ENCODE measurements around the gene CEP104. TPM values are rescaled to one million over a fixed set of nuclear protein-coding genes. Genes with fewer than 3 reads are reported as not detected.

CEP104 gene
- total RNA-seq, 2 experiments from 2014 or later, result 29.0 to 32.8 TPM

DNA sequence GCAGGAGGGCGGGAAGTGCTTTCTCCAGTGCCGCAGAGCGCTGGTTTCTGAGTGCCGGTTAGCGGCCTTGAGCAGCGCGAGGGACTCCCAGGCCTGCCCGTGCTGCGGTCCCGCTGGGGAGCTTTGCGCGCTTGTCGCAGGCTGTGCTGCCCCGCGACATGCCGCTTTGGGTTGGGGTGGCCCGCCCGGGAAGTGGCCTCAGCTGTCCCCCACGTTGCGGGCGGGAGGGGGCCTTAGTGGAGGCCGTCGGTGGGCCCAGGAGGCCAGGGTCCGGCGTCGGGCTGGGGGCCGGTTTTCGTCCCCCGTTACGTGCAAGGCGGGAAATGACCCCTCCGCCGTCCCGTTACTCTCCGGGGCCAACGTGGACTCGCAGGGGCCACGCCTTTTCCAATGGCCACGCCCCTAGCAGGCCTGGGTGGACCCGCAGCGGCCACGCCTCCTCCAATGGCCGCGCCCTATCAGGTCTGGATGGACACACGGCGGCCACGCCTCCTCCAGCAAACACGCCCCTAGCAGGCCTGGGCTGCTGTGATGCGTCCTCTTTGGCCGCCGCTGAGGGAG is 44.0 kb upstream of the CEP104 start:
- Mint-ChIP-seq H3K4me1 (ENCODE audit: low read depth) (peaks cover 45% of the 10 kb centered on the region), H3K27ac (peak overlapping the region; percentile 95), H3K4me3 (peak overlapping the region; percentile 95), H3K27me3 (no peaks in the 10 kb centered on the region), H3K9me3 (peaks cover 13% of the 10 kb centered on the region), H3K36me3 (peaks cover 17% of the 10 kb centered on the region)
- intact Hi-C loops (cut with micrococcal nuclease), result loop anchor here (1.0 to 10.0 kb wide), 6 partner anchors 10 to 277 kb away; partner anchors contain the start of genes CEP104, DFFB, LRRC47 and SMIM1
- ChIA-PET POLR2A (no interaction called here), CTCF (interaction anchor here (1.6 to 2.8 kb wide), 3 partner anchors 10 to 125 kb away, joined by 8 to 13 read pairs (median 11); partner anchors contain the start of genes CEP104 and DFFB)
- DNase-seq, result peak; percentile 95

DNA sequence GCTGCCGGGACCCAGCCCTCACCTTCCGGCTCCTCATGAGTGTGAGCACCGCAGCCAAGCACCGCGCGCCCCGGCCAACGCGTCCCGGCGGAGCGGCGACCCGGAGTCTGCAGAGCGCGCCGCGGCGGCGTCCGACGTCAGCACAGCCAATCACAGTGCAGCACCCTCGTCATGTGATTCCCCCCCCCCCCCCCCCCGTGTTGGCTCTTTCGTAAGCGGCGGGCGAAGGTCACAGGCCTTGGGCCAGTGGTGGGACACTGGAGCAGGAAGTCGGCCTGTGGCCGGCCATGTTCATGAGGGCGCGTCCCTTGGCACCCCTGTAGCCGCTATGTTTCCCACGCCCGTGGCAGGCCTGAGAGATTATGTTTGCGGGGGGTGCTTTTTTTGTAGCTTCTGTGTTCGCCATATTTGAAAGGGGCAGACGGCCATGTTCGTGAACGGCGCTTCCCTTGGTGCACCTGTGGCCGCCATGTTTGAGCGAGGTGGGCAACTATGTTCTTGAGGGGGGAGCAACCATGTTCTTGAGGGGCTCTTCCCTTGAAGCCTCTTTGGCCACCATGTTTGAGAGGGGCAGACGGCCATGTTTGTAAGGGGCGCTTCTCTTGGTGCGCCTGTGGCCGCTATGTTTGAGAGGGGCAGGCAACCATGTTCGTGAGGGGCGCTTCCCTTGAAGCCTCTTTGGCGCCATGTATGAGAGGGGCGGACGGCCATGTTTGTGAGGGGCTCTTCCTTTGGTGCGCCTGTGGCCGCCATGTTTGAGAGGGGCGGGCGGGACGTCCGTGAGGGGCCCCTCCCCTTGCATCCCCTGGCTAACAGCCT is 43.3 kb upstream of the CEP104 start, which contains the start of gene C1orf174:
Gene C1orf174, minus strand, starts transcription at position 123 of the 819 bp plus-strand sequence. Its CDS starts 86 bp downstream, at position 37.
- peaks cover 17% of the 10 kb centered on the region for H3K36me3 Mint-ChIP-seq
- peak within 1 kb of the TSS; percentile 95 for H3K4me3 Mint-ChIP-seq
- no peaks in the 10 kb centered on the region for H3K27me3 Mint-ChIP-seq
- ChIA-PET POLR2A (interaction anchor here (0.6 to 1.7 kb wide), 4 partner anchors 15 to 222 kb away, joined by 3 to 5 read pairs (median 4); partner anchors contain the start of genes CEP104 and DFFB), CTCF (interaction anchor here (1.6 to 2.8 kb wide), 3 partner anchors 10 to 125 kb away, joined by 8 to 13 read pairs (median 11); partner anchors contain the start of genes CEP104 and DFFB)
- H3K4me1 Mint-ChIP-seq (ENCODE audit: low read depth), result peaks cover 47% of the 10 kb centered on the region
- intact Hi-C loops (cut with micrococcal nuclease), result loop anchor here (1.0 to 10.0 kb wide), 6 partner anchors 9 to 276 kb away; partner anchors contain the start of genes CEP104, DFFB, LRRC47 and SMIM1
- H3K9me3 Mint-ChIP-seq, result peaks cover 13% of the 10 kb centered on the region
- peak within 1 kb of the TSS; percentile 95 for H3K27ac Mint-ChIP-seq
- peak; percentile 93 for DNase-seq

DNA sequence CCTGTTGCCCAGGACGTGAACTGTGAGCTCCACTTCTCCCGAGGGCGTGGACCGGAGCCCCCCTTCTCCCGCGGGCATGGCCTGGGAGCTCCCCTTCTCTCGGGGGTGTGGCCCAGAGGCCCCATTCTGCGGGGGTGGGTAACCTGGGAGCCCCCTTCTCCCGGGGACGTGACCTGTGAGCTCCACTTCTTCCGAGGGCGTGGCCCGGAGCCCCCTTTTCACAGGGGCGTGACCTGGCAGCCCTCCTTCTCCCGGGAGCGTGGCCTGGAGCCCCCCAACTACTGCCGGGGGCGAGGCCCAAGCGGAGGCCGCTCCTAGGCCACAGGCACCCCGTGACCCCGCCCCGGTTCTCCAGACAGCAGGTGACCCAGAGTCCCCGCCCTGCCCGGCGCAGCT is 42.7 kb upstream of the CEP104 start:
- DNase-seq, result no peak
- H3K27me3 Mint-ChIP-seq, result no peaks in the 10 kb centered on the region
- peaks cover 47% of the 10 kb centered on the region for H3K4me1 Mint-ChIP-seq (ENCODE audit: low read depth)
- POLR2A ChIA-PET, result interaction anchor here (0.6 to 1.7 kb wide), 4 partner anchors 14 to 223 kb away, joined by 3 to 5 read pairs (median 4); partner anchors contain the start of genes CEP104 and DFFB
- CTCF ChIA-PET, result interaction anchor here (1.6 to 2.8 kb wide), 3 partner anchors 9 to 124 kb away, joined by 8 to 13 read pairs (median 11); partner anchors contain the start of genes CEP104 and DFFB
- H3K36me3 Mint-ChIP-seq, result peaks cover 17% of the 10 kb centered on the region
- peak overlapping the region; percentile 95 for H3K4me3 Mint-ChIP-seq
- intact Hi-C loops (cut with micrococcal nuclease), result loop anchor here (1.0 to 10.0 kb wide), 6 partner anchors 8 to 275 kb away; partner anchors contain the start of genes CEP104, DFFB, LRRC47 and SMIM1
- peaks cover 13% of the 10 kb centered on the region for H3K9me3 Mint-ChIP-seq
- peak overlapping the region; percentile 95 for H3K27ac Mint-ChIP-seq

DNA sequence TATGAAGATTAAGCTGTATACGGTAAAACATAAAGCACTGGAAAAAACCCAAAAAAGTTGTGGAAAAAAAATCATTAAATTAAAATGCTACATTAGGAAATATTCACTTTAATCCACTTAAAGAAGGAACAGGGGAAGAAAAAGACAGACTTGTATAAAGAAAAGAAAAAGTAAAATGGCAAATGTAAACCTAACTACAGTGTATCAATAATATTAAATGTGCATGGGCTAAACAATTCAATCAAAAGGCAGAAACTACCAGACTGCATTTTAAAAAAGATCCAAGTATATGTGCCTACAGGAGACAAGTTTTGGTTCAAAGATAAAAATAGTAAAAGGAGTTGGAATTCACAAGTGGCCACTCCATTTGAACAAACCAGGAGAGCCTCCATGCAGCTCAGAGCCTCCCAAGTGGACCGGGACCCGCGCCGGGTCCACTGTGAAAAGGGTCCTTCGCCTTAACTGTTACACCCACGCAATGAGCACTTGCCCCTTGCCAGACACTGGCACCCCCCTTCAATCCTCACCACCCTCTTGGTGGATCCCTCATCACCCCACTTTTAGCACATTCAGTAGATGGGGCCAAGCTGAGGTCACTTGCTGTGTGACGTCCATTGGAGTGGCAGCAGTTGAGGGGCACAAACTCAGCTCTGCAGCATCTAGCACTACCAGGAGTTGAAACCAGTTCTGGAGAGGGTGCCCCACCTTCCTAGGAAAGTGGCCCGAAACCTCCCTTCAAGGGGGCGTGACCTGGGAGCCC is 42.2 kb upstream of the CEP104 start:
- ChIA-PET CTCF (interaction anchor here (0.6 to 2.8 kb wide), 4 partner anchors 8 to 123 kb away, joined by 3 to 13 read pairs (median 10); partner anchors contain the start of genes CEP104 and DFFB), POLR2A (interaction anchor here (1.0 to 1.7 kb wide), 3 partner anchors 14 to 43 kb away, joined by 3 to 5 read pairs (median 5); partner anchors contain the start of genes CEP104 and DFFB)
- peaks cover 13% of the 10 kb centered on the region for H3K9me3 Mint-ChIP-seq

DNA sequence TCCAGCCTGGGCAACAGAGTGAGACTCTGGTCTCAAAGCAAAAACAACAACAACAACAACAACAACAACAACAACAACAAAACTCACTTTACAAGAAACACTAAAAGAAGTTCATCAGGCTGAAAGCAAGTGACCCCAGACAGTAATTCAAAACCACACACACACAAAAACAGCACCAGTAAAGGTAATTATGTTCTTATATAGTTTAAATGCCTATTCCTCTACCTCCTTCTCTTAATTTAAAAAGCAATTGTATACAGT is 41.4 kb upstream of the CEP104 start:
- CTCF ChIA-PET, result interaction anchor here (0.6 kb wide), 1 partner anchor 27 kb away, joined by 3 read pairs; no protein-coding TSS in a partner anchor
- H3K4me3 Mint-ChIP-seq, result peak overlapping the region; percentile 95
- H3K4me1 Mint-ChIP-seq (ENCODE audit: low read depth), result peaks cover 39% of the 10 kb centered on the region
- H3K27ac Mint-ChIP-seq, result no peak overlapping the region
- POLR2A ChIA-PET, result no interaction called here
- intact Hi-C loops (cut with micrococcal nuclease), result no loop called here
- H3K9me3 Mint-ChIP-seq, result peaks cover 13% of the 10 kb centered on the region
- peaks cover 17% of the 10 kb centered on the region for H3K36me3 Mint-ChIP-seq
- no peak for DNase-seq
- no peaks in the 10 kb centered on the region for H3K27me3 Mint-ChIP-seq

More for the DNA sequence above, 42.2 kb upstream of the CEP104 start:
- peaks cover 44% of the 10 kb centered on the region for H3K4me1 Mint-ChIP-seq (ENCODE audit: low read depth)
- no peaks in the 10 kb centered on the region for H3K27me3 Mint-ChIP-seq
- H3K27ac Mint-ChIP-seq, result peak overlapping the region; percentile 73
- H3K4me3 Mint-ChIP-seq, result peak overlapping the region; percentile 95
- intact Hi-C loops (cut with micrococcal nuclease), result no loop called here
- DNase-seq, result no peak
- H3K36me3 Mint-ChIP-seq, result peaks cover 17% of the 10 kb centered on the region

DNA sequence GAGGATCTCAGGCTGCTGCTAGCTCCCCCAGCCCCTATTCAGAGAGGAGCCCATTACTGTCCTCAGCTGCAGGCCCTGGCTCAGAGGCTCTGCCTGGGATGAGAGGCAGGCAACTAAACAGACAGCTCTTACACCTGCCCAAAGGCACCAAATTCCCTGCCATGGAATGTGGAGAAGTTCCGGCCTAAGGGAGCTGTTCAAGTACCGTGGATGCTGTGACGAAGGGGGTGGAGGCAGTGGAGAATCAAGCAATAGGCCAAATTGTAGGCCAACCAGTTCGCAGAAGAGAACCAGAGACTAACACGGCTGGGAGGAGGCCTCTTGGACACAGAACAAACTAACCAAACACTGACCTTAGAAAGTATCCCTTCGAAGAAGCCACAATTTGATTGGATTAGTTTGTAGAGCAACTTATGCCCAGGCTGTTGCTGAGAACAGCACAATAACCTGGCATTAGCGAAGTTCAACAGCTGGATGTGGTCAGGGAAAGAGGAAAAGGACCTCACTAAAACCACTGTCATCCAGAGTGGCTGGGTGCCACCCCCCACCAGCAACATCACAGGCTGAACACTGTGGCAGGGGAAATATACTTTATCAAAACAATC is 39.5 kb upstream of the CEP104 start:
- intact Hi-C loops (cut with micrococcal nuclease), result no loop called here

DNA sequence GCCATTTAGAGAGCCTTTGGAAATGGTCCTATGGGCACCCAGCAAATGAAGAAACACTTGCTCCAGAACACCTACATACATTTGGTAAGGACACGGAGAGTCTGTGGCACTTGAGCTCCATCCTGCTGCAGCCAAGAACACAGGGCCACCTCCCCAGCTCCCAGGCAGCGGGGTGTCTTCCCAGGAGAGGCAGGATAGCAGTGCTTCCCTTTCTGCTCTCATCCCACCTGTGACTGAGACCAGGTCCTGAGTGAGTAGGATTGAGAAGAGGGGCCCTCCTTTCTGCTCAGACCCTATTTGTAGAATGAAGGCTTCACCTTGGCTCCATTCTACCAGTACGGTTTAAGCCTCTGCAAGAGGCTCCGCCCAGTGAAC is 38.9 kb upstream of the CEP104 start:
- peaks cover 13% of the 10 kb centered on the region for H3K9me3 Mint-ChIP-seq
- ChIA-PET POLR2A (interaction anchor here (1.1 kb wide), 1 partner anchor 13 kb away, joined by 3 read pairs; no protein-coding TSS in a partner anchor), CTCF (interaction anchor here (1.4 kb wide), 1 partner anchor 11 kb away, joined by 4 read pairs; no protein-coding TSS in a partner anchor)
- no peak overlapping the region for H3K4me3 Mint-ChIP-seq
- H3K4me1 Mint-ChIP-seq (ENCODE audit: low read depth), result peaks cover 39% of the 10 kb centered on the region
- no peaks in the 10 kb centered on the region for H3K27me3 Mint-ChIP-seq
- no peak for DNase-seq
- H3K27ac Mint-ChIP-seq, result no peak overlapping the region
- intact Hi-C loops (cut with micrococcal nuclease), result no loop called here
- peaks cover 26% of the 10 kb centered on the region for H3K36me3 Mint-ChIP-seq

More for the DNA sequence above, 39.5 kb upstream of the CEP104 start:
- no peak overlapping the region for H3K4me3 Mint-ChIP-seq
- H3K27me3 Mint-ChIP-seq, result no peaks in the 10 kb centered on the region
- POLR2A ChIA-PET, result no interaction called here
- DNase-seq, result no peak
- CTCF ChIA-PET, result interaction anchor here (1.4 kb wide), 1 partner anchor 10 kb away, joined by 4 read pairs; no protein-coding TSS in a partner anchor
- peaks cover 13% of the 10 kb centered on the region for H3K9me3 Mint-ChIP-seq
- peaks cover 23% of the 10 kb centered on the region for H3K36me3 Mint-ChIP-seq
- no peak overlapping the region for H3K27ac Mint-ChIP-seq
- H3K4me1 Mint-ChIP-seq (ENCODE audit: low read depth), result peaks cover 34% of the 10 kb centered on the region

DNA sequence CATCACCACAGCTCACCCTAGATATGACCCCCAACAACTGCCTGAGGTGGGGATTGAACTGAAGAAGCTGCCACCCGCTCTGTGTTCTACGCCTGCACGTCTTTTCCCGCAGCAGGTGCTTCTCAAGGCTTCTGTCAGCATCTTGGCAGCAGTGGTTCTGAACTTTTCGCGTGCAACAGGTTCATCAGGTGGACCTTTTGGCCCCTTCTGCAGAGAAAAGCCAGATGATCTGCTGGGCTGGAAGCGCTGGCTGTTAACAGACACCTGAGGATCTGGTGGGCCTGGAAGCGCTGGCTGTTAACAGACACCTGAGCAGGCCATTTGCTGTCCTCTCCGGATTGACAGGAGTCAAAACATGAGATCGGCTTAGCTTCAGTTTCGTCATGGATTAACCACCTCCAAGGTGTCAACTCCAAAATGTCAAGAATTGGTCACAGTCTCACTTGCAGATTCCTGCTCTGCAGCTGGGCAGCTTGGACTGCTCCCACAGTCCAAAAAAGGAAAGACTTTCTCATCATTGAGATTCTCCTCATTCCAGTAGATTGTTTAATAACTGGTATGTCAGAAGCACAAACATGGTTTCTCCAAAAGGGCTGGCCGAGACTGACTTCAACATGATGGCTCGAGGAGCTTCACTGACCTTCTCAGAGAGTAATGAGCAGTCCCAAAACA is 38.4 kb upstream of the CEP104 start:
- CTCF ChIA-PET, result interaction anchor here (1.4 kb wide), 1 partner anchor 11 kb away, joined by 4 read pairs; no protein-coding TSS in a partner anchor
- POLR2A ChIA-PET, result interaction anchor here (1.1 kb wide), 1 partner anchor 12 kb away, joined by 3 read pairs; no protein-coding TSS in a partner anchor
- no peak for DNase-seq
- Mint-ChIP-seq H3K36me3 (peaks cover 32% of the 10 kb centered on the region), H3K27ac (no peak overlapping the region), H3K27me3 (no peaks in the 10 kb centered on the region), H3K4me1 (ENCODE audit: low read depth) (peaks cover 44% of the 10 kb centered on the region), H3K4me3 (no peak overlapping the region), H3K9me3 (peaks cover 13% of the 10 kb centered on the region)
- intact Hi-C loops (cut with micrococcal nuclease), result no loop called here

DNA sequence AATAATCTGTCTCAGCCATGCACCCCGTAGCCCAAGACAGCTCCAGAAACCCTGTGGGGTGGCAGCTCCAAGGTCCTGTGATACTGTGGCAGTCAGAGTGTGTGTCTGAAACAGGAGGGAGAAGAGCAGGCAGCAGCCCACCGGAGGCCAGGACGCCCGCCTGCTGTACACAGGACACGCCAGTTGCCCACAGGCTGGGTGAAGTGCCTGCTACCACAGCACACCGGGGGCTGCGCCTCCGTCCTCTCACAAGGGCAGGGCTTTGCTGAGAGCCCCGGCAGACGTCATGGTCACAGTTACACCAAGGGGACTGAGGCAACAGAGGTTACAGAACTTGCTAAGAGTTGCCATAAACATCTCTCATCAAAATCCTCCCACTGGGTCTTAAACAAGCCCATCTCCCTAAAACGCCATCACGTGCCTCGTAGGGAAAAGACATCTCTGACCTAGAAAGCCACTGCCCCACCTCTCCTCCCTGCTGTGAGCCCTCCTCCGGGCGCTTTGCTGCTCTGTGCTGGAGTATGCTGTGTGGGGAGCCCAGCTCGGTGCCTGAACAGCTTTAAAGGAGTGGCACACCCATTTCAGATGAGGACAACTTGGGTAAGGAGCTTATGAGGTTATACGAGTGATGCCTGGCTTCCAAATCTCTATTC is 37.7 kb upstream of the CEP104 start:
- Mint-ChIP-seq H3K27me3 (no peaks in the 10 kb centered on the region), H3K4me1 (ENCODE audit: low read depth) (peaks cover 51% of the 10 kb centered on the region), H3K27ac (no peak overlapping the region), H3K36me3 (peaks cover 37% of the 10 kb centered on the region), H3K9me3 (peaks cover 13% of the 10 kb centered on the region), H3K4me3 (no peak overlapping the region)
- POLR2A ChIA-PET, result interaction anchor here (1.1 kb wide), 1 partner anchor 11 kb away, joined by 3 read pairs; no protein-coding TSS in a partner anchor
- intact Hi-C loops (cut with micrococcal nuclease), result no loop called here
- no peak for DNase-seq
- CTCF ChIA-PET, result no interaction called here

DNA sequence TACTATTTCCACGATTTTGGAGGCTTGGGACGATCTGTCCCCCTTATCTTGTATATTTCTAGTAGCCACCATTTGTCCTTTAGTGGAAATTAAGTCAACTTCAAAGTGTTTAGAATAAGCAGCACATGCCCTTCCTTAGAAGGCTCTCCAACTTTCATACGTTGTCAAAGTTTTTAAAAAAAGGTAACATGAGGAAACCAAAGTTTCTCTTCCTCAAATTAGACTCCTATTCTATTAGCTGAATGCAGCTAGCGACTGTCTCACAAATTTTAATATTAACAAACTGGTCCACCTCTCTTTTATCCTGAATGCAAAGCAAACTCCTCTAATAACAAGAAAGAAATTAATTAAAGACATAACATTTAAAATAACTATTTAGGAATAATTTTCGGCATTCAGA is 36.2 kb upstream of the CEP104 start:
- H3K4me3 Mint-ChIP-seq, result no peak overlapping the region
- ChIA-PET POLR2A (no interaction called here), CTCF (no interaction called here)
- no peak overlapping the region for H3K27ac Mint-ChIP-seq
- H3K9me3 Mint-ChIP-seq, result peaks cover 8% of the 10 kb centered on the region
- H3K27me3 Mint-ChIP-seq, result no peaks in the 10 kb centered on the region
- no peak for DNase-seq
- H3K36me3 Mint-ChIP-seq, result peaks cover 42% of the 10 kb centered on the region
- H3K4me1 Mint-ChIP-seq (ENCODE audit: low read depth), result peaks cover 41% of the 10 kb centered on the region
- intact Hi-C loops (cut with micrococcal nuclease), result no loop called here
